GM21528 (cell line): Measurements from ENCODE around the gene OMA1.
"Not testable (repeated sequence)": the region's sequence is repeated elsewhere in the genome, so short reads cannot be mapped to it uniquely, and the experiment has no call there.

Source experiments
- ATAC-seq: cut with Tn5 transposase; IDR thresholded peaks from one replicate; pipeline ENCODE4 v1.9.1; 2021; ENCODE audit warnings: mild to moderate bottlenecking, moderate library complexity; ENCODE audit not compliant: unreplicated experiment, low FRiP score

The OMA1 gene

GRCh38 chr1:58574816-58575215 lies 28.3 kb upstream of the OMA1 start:
- no peak for ATAC-seq

GRCh38 chr1:58573705-58574591 lies 27.4 kb upstream of the OMA1 start:
- ATAC-seq: peak; percentile 95

- no peak for ATAC-seq
Measured at GRCh38 chr1:58573138-58573537, 26.6 kb upstream of the OMA1 start.

GRCh38 chr1:58572690-58573089 lies 26.2 kb upstream of the OMA1 start:
- ATAC-seq: no peak

GRCh38 chr1:58571616-58572015 lies 25.1 kb upstream of the OMA1 start:
- no peak for ATAC-seq

GRCh38 chr1:58570817-58571216 lies 24.3 kb upstream of the OMA1 start:
- no peak for ATAC-seq

- ATAC-seq: no peak
Measured at GRCh38 chr1:58570094-58570493, 23.6 kb upstream of the OMA1 start.

GRCh38 chr1:58568911-58569310 lies 22.4 kb upstream of the OMA1 start:
- no peak for ATAC-seq

GRCh38 chr1:58568271-58568860 lies 21.8 kb upstream of the OMA1 start:
- ATAC-seq: no peak

- no peak for ATAC-seq
Measured at GRCh38 chr1:58566339-58566738, 19.8 kb upstream of the OMA1 start.

- not testable (repeated sequence) for ATAC-seq
Measured at GRCh38 chr1:58563715-58564114, 17.2 kb upstream of the OMA1 start.

GRCh38 chr1:58561633-58562032 lies 15.1 kb upstream of the OMA1 start:
- no peak for ATAC-seq

- no peak for ATAC-seq
Measured at GRCh38 chr1:58555393-58555792, 8.9 kb upstream of the OMA1 start.

- ATAC-seq: no peak
Measured at GRCh38 chr1:58551186-58552140, 4.9 kb upstream of the OMA1 start.

GRCh38 chr1:58549291-58549690 lies 2.8 kb upstream of the OMA1 start:
- not testable (repeated sequence) for ATAC-seq

- ATAC-seq: no peak
Measured at GRCh38 chr1:58548371-58548770, 1.8 kb upstream of the OMA1 start.

- ATAC-seq: peak; percentile 69
Measured at GRCh38 chr1:58545591-58546519, 671 bp downstream of the OMA1 start.

- ATAC-seq: no peak
Measured at GRCh38 chr1:58543260-58543659, 3.3 kb downstream of the OMA1 start.

- ATAC-seq: no peak
Measured at GRCh38 chr1:58539553-58539952, 7.0 kb downstream of the OMA1 start.

GRCh38 chr1:58538821-58539220 lies 7.7 kb downstream of the OMA1 start:
- no peak for ATAC-seq
